ENCODE data around the gene KLF7.
A peak's percentile ranks its signal among the peaks of the same experiment; 100 is the strongest.

Gene KLF7

GRCh38 chr2:207166349-207167098 is 776 bp upstream of the KLF7 start:
- peak; percentile 48 for DNase-seq (ENCODE audit: low read depth)

GRCh38 chr2:207166039-207166348 is 246 bp upstream of the KLF7 start:
- peak; percentile 94 for DNase-seq (ENCODE audit: low read depth)

GRCh38 chr2:207164006-207164831 is 1.5 kb downstream of the KLF7 start:
- no peak for DNase-seq (ENCODE audit: low read depth)

GRCh38 chr2:207163756-207164005 is 2.1 kb downstream of the KLF7 start:
- no peak for DNase-seq (ENCODE audit: low read depth)

DNA sequence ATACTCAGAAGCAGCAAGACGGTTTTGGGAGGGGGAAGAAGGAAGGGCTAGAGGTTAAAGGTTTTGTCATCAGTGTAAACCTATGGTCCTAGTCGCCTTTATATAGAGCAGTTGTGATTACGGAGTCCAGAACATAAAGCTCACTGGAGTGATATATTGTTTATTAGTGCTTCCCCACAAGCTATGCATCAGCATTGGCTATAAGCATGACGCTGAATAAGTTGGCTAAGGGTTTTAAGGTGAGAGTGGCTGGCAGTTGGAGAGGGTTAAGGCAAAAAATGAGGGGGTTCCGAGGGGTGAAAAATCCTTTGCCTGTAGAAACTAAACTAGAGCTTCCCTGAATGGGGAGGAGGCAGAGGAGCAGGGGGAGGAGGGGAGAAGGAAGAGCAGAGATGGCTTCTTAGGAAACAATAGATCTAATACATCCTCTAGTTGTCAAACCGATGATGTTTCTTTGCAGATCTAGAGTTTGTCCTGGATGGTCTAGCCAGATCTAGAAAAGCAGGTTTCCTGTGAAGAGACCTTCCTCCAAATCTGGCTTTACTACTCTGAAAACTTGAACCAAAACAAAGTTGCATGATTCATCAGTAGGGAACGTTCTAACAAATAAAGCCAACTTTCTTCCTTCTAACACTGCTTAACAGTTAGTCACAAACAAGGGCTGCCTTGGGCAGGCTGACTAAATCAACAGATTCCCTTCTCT is 2.5 kb downstream of the KLF7 start:
- no peak for DNase-seq (ENCODE audit: low read depth)

DNA sequence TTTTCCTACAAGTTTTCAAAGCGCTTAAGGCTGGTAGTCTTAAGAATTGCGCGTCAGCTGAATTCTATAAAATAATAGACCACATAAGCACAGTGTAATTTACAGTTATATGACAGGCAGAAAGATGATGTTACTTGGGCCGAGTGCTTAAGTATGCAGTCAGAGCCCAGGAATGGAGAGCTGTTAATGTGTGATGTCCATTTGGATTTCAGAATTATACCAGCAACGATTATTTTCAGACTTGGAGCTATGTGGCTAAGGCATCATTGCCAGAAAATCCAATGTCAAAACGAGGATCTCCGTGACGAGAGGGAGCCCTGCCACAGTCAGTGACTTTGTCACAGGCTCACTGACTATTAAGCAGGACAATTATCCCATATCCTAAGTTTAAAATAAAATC is 3.4 kb downstream of the KLF7 start:
- no peak for DNase-seq (ENCODE audit: low read depth)

- DNase-seq (ENCODE audit: low read depth): no peak
Observed at GRCh38 chr2:207161247-207162123, 4.3 kb downstream of the KLF7 start.

- no peak for DNase-seq (ENCODE audit: low read depth)
Observed at GRCh38 chr2:207160115-207160514, 5.6 kb downstream of the KLF7 start.

GRCh38 chr2:207159002-207159401 is 6.7 kb downstream of the KLF7 start:
- DNase-seq (ENCODE audit: low read depth): no peak

DNA sequence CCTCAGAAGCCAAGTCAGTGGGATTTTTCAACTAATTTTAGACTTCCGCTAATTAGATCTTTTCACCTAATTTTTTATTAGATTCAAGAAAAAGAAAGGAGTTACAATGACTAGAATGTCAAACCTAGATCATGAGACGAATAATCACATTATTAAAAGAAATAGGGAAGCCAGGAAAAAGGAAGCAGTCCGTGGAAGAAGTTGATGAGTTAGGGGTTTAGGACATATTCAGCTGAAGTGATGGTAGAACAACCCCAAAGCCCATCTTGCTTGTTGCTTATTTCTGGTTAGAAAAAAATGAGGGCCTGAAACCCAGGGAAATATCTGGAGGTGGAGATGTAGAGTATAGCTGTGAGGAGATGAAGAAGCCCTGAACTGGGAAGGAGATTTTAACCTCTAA is 8.0 kb downstream of the KLF7 start:
- DNase-seq (ENCODE audit: low read depth): no peak

GRCh38 chr2:207157162-207157481 is 8.6 kb downstream of the KLF7 start:
- DNase-seq (ENCODE audit: low read depth): no peak

GRCh38 chr2:207156451-207157161 is 9.1 kb downstream of the KLF7 start:
- DNase-seq (ENCODE audit: low read depth): no peak

GRCh38 chr2:207155516-207156444 is 10.0 kb downstream of the KLF7 start:
- DNase-seq (ENCODE audit: low read depth): no peak

GRCh38 chr2:207154556-207155510 is 10.9 kb downstream of the KLF7 start:
- no peak for DNase-seq (ENCODE audit: low read depth)

GRCh38 chr2:207153266-207153975 is 12.3 kb downstream of the KLF7 start:
- no peak for DNase-seq (ENCODE audit: low read depth)

- no peak for DNase-seq (ENCODE audit: low read depth)
Observed at GRCh38 chr2:207151048-207151447, 14.7 kb downstream of the KLF7 start.

GRCh38 chr2:207150284-207150683 is 15.5 kb downstream of the KLF7 start:
- DNase-seq (ENCODE audit: low read depth): no peak

GRCh38 chr2:207149249-207150213 is 16.2 kb downstream of the KLF7 start:
- peak; percentile 35 for DNase-seq (ENCODE audit: low read depth)
